Heart left ventricle (tissue), 16 donors: Measurements from ENCODE around the gene KLF2. TPM values are rescaled to one million over a fixed set of nuclear protein-coding genes. Genes with fewer than 3 reads are reported as not detected.

Experiments
- ATAC-seq, 4 donors: fragments of 200-7000 bp; cut with Tn5 transposase; one replicate each; pipeline ENCODE4 v1.9.1; 2020 to 2022; ENCODE audit warnings: moderate library complexity in 4 of 4, mild to moderate bottlenecking in 3 of 4, moderate number of reproducible peaks in 1 of 4
- DNase-seq, 5 donors: peaks; one replicate each; pipeline ENCODE4 v3.0.0-alpha.2; 2020
- H3K27ac ChIP-seq, 12 donors: fragments of 200-600 bp; sonication (generic) in 4 of 12; one replicate each; pipeline versions ENCODE4 v1.5.0 to v1.8.0; 2016 to 2022; ENCODE audit warnings: mild to moderate bottlenecking in 2 of 12
- H3K27me3 ChIP-seq, 9 donors: fragments of 200-600 bp; sonication (generic) in 2 of 9; one replicate each; pipeline versions ENCODE4 v1.5.1 to v1.8.0; 2016 to 2022; ENCODE audit warnings: mild to moderate bottlenecking in 3 of 9
- H3K36me3 ChIP-seq, 9 donors: fragments of 200-600 bp; sonication (generic) in 2 of 9; one replicate each; pipeline versions ENCODE4 v1.5.0 to v1.8.0; 2018 to 2022; ENCODE audit warnings: mild to moderate bottlenecking in 2 of 9
- H3K4me1 ChIP-seq, 12 donors: fragments of 200-600 bp; sonication (generic) in 4 of 12; one replicate each; pipeline versions ENCODE4 v1.5.0 to v1.8.0; 2016 to 2022; ENCODE audit warnings: mild to moderate bottlenecking in 3 of 12
- H3K4me3 ChIP-seq, 12 donors: fragments of 200-600 bp; sonication (generic) in 4 of 12; one replicate each; pipeline versions ENCODE4 v1.5.0 to v1.8.0; 2017 to 2022; ENCODE audit warnings: mild to moderate bottlenecking in 9 of 12, moderate library complexity in 4 of 12
- H3K9me3 ChIP-seq, 12 donors: fragments of 200-600 bp; sonication (generic) in 4 of 12; one replicate each; pipeline versions ENCODE4 v1.5.0 to v1.8.0; 2016 to 2022; ENCODE audit warnings: mild to moderate bottlenecking in 1 of 12
- POLR2A ChIP-seq, 2 donors: fragments of 450-650 bp; IDR thresholded peaks; one replicate each; pipeline ENCODE4 v1.6.1; 2017; ENCODE audit warnings: antibody characterized with exemption in 2 of 2, mild to moderate bottlenecking in 2 of 2, moderate library complexity in 2 of 2
- WGBS, 4 donors: extraction: QIAGEN DNeasy Blood & Tissue Kit in 2 of 4; methylation state at CpG; one replicate each; pipeline versions ENCODE4 v1.1.5 to v1.1.7; 2013 to 2018; 5-methylcytosine and 5-hydroxymethylcytosine counted together
- intact Hi-C, 10 donors: fragments of 100-400 bp; cut with DNase I; formaldehyde crosslinking; loops; one replicate each; pipeline versions ENCODE4 v1.11.1 to v1.14.2; 2022
- polyA plus RNA-seq, 2 donors: library from polyadenylated mRNA; stranded (reverse); fragments of 200-250 nt; gene quantifications; one replicate each; pipeline ENCODE4 v1.2.3, GENCODE V29; 2013
- total RNA-seq, 9 donors: library from RNA; depleted of rRNA in 2 of 9; stranded (reverse); fragments of >200 nt in 2 of 9; fragmentation: NEBNext Ultra II Directional in 3 of 9; extraction: Animal tissue kit (Norgen Biotek cat#: 25700) in 3 of 9; gene quantifications; one replicate each; pipeline versions ENCODE4 v1.1.0 to v1.2.4, GENCODE V29; 2016 to 2023
- TF ChIP-seq, protein P1 (sequence below), 12 donors: fragments of 200-600 bp; sonication (generic) in 4 of 12; IDR thresholded peaks; one replicate each; pipeline versions ENCODE4 v1.5.0 to v1.8.0; 2018 to 2022; ENCODE audit warnings: antibody characterized with exemption in 12 of 12, mild to moderate bottlenecking in 5 of 12
- donor health status: ischemic (EF 13 %, LVEDD 7.1; RV severe dilation, severe dysfunction).
- donor health status: healthy with polysubstance abuse.
- donor health status: DM: no; HTN: yes; CAD: no.
- donor health status: DM: no; HTN: no; CAD: no.
- donor health status: ischemic (EF 25% LVEDD 6.9; RV normal size, moderate dysfunction).
- donor health status: ischemic (EF 25% LVEDD 5.7; RV mildly dilated, moderate dysfunction).
- donor health status: healthy.
- donor health status: DM: yes; HTN: yes; CAD: no.
- donor health status: ischemic (EF 35%, LVEDD 5.7; RV mildly dilated, moderate dysfunction).
- donor health status: nonischemic (EF 11% LVEDD 7.7; RV severe dilation, severe dysfunction).
- donor health status: DM: yes; HTN: yes; CAD: no.
- donor health status: PGD.
- donor health status: ischemic (EF 29% LVEDD 5.4; RV normal size, mild dysfunction).
- donor health status: nonischemic (EF 23%, LVEDD 6.1; RV moderate dilation, normal function).

Gene KLF2
- total and polyA plus RNA-seq, 11 donors: 14.4 to 87.2 (median 37.8) TPM

- Histone ChIP-seq H3K36me3 (peaks cover 0 to 53% (median 34%) of the 10 kb centered on the region in 9 donors), H3K4me3 (no peak overlapping the region), H3K4me1 (peaks cover 0 to 51% (median 35%) of the 10 kb centered on the region in 12 donors), H3K27ac (peak overlapping the region in 3 of 12 donors; percentile 25 to 36 (median 25)), H3K9me3 (no peaks in the 10 kb centered on the region), H3K27me3 (no peaks in the 10 kb centered on the region)
- DNase-seq (peak in 1 of 5 donors; percentile 59), ATAC-seq (peak in 1 of 4 donors; percentile 10)
- WGBS, 4 donors: 24 to 55% (median 49%) methylated on average over 8 to 11 of the region's 11 CpGs
- intact Hi-C loops: no loop called here
- TF ChIP-seq POLR2A (IDR thresholded peaks at IDR 0.05): no peak
- TF ChIP-seq, protein P1, sequence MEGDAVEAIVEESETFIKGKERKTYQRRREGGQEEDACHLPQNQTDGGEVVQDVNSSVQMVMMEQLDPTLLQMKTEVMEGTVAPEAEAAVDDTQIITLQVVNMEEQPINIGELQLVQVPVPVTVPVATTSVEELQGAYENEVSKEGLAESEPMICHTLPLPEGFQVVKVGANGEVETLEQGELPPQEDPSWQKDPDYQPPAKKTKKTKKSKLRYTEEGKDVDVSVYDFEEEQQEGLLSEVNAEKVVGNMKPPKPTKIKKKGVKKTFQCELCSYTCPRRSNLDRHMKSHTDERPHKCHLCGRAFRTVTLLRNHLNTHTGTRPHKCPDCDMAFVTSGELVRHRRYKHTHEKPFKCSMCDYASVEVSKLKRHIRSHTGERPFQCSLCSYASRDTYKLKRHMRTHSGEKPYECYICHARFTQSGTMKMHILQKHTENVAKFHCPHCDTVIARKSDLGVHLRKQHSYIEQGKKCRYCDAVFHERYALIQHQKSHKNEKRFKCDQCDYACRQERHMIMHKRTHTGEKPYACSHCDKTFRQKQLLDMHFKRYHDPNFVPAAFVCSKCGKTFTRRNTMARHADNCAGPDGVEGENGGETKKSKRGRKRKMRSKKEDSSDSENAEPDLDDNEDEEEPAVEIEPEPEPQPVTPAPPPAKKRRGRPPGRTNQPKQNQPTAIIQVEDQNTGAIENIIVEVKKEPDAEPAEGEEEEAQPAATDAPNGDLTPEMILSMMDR (IDR thresholded peaks at IDR 0.05): no peak
These were observed 51.6 kb downstream of the KLF2 start for GRCh38 chr19:16376241-16376640.

DNA sequence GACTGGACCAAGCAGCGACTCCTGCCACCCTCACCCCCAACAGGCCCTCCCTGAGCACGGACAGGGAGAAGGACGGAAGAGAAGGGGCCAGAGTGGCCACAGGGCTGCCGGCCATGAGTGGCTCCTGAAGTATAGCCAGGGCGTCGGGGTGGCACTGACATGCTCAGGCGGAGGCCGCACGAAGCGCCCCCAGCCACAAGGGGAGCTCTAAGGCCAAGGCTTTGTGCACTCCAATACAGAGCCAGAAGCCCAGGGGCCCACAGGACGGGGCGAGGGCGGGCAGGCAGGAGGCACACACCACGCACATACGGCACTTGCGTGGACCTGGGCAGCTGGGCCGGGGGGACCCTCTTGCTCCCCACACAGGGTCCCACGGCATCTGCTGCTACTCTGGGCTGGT lies 52.0 kb downstream of the KLF2 start:
- Histone ChIP-seq H3K4me3 (no peak overlapping the region), H3K27ac (peak overlapping the region in 3 of 12 donors; percentile 25 to 36 (median 25)), H3K4me1 (peaks cover 0 to 51% (median 36%) of the 10 kb centered on the region in 12 donors), H3K36me3 (peaks cover 0 to 50% (median 34%) of the 10 kb centered on the region in 9 donors), H3K9me3 (no peaks in the 10 kb centered on the region), H3K27me3 (no peaks in the 10 kb centered on the region)
- TF ChIP-seq POLR2A (IDR thresholded peaks at IDR 0.05): no peak
- TF ChIP-seq, protein P1 (IDR thresholded peaks at IDR 0.05): peak in 6 of 12 donors; percentile 15 to 35 (median 27)
- ATAC-seq (peak in 3 of 4 donors; percentile 3 to 24 (median 16)), DNase-seq (no peak)
- intact Hi-C loops: no loop called here
- WGBS, 4 donors: 78 to 87% (median 84%) methylated on average over 12 to 18 of the region's 18 CpGs

GRCh38 chr19:16377521-16377920 lies 52.9 kb downstream of the KLF2 start:
- no peak overlapping the region for H3K4me3 ChIP-seq
- no peaks in the 10 kb centered on the region for H3K27me3 ChIP-seq
- peaks cover 0 to 49% (median 34%) of the 10 kb centered on the region in 9 donors for H3K36me3 ChIP-seq
- H3K9me3 ChIP-seq: no peaks in the 10 kb centered on the region
- peaks cover under 1 to 51% (median 36%) of the 10 kb centered on the region in 12 donors for H3K4me1 ChIP-seq
- TF ChIP-seq POLR2A (IDR thresholded peaks at IDR 0.05): no peak
- TF ChIP-seq, protein P1 (IDR thresholded peaks at IDR 0.05): no peak
- intact Hi-C loops: no loop called here
- no peak overlapping the region for H3K27ac ChIP-seq
- ATAC-seq (no peak), DNase-seq (no peak)
- WGBS, 4 donors: 94 to 97% (median 95%) methylated on average over 5 to 9 of the region's 9 CpGs

Other genes starting within 250 kb of the KLF2 start
- 100 to 1,000 TPM in 3 of 9 donors, 10 to 100 TPM in 6; 49.2 to 260 (median 92.1) TPM for gene TPM4, start 248.3 kb upstream of the KLF2 start, total RNA-seq
- 100 to 1,000 TPM in 1 of 2 donors, 10 to 100 TPM in 1; 65.0 to 175 TPM for gene TPM4, start 248.3 kb upstream of the KLF2 start, polyA plus RNA-seq
- gene RAB8A, start 212.9 kb upstream of the KLF2 start, total RNA-seq: 10 to 100 TPM; 10.9 to 53.7 (median 23.7) TPM
- 10 to 100 TPM in 1 of 2 donors, 1 to 10 TPM in 1; 7.8 to 32.2 TPM for gene RAB8A, start 212.9 kb upstream of the KLF2 start, polyA plus RNA-seq
- gene HSH2D, start 181.1 kb upstream of the KLF2 start, total RNA-seq: 1 to 10 TPM in 2 of 9 donors, under 1 TPM in 3, not detected in 4; 0.16 to 1.8 (median 0.44) TPM
- gene HSH2D, start 181.1 kb upstream of the KLF2 start, polyA plus RNA-seq: under 1 TPM; 0.12 to 0.30 TPM
- not detected for gene CIB3, start 151.3 kb upstream of the KLF2 start, total RNA-seq
- gene CIB3, start 151.3 kb upstream of the KLF2 start, polyA plus RNA-seq: not detected
- 10 to 100 TPM; 32.0 to 71.8 (median 37.5) TPM for gene FAM32A, start 139.4 kb upstream of the KLF2 start, total RNA-seq
- 10 to 100 TPM; 34.1 to 94.5 TPM for gene FAM32A, start 139.4 kb upstream of the KLF2 start, polyA plus RNA-seq
- 10 to 100 TPM; 39.3 to 83.8 (median 47.8) TPM for gene AP1M1, start 126.9 kb upstream of the KLF2 start, total RNA-seq
- 10 to 100 TPM; 26.2 to 93.4 TPM for gene AP1M1, start 126.9 kb upstream of the KLF2 start, polyA plus RNA-seq
- gene EPS15L1, start 147.1 kb downstream of the KLF2 start, total RNA-seq: 10 to 100 TPM; 24.5 to 70.1 (median 55.7) TPM
- 10 to 100 TPM; 50.0 to 56.9 TPM for gene EPS15L1, start 147.1 kb downstream of the KLF2 start, polyA plus RNA-seq
- gene CALR3, start 171.3 kb downstream of the KLF2 start, total RNA-seq: not detected
- gene CALR3, start 171.3 kb downstream of the KLF2 start, polyA plus RNA-seq: not detected
- 1 to 10 TPM; 1.6 to 4.8 (median 3.3) TPM for gene C19orf44, start 171.6 kb downstream of the KLF2 start, total RNA-seq
- gene C19orf44, start 171.6 kb downstream of the KLF2 start, polyA plus RNA-seq: 1 to 10 TPM; 1.9 to 4.8 TPM
- 10 to 100 TPM in 7 of 9 donors, 1 to 10 TPM in 2; 5.7 to 24.6 (median 17.0) TPM for gene CHERP, start 217.6 kb downstream of the KLF2 start, total RNA-seq
- gene CHERP, start 217.6 kb downstream of the KLF2 start, polyA plus RNA-seq: 10 to 100 TPM; 11.6 to 15.5 TPM
- gene SLC35E1, start 247.6 kb downstream of the KLF2 start, total RNA-seq: 10 to 100 TPM; 20.4 to 44.0 (median 24.0) TPM
- gene SLC35E1, start 247.6 kb downstream of the KLF2 start, polyA plus RNA-seq: 10 to 100 TPM; 21.2 to 33.9 TPM